ENCODE data around the gene DGCR8. TPM values are rescaled to one million over a fixed set of nuclear protein-coding genes. Genes with fewer than 3 reads are reported as not detected.

DGCR8 gene
- polyA plus RNA-seq, 1 donor: 45.3 TPM

- DNase-seq: no peak
Measured at GRCh38 chr22:20126284-20127029, 46.4 kb downstream of the DGCR8 start.

- DNase-seq: no peak
Measured at GRCh38 chr22:20127318-20127868, 47.4 kb downstream of the DGCR8 start.

- DNase-seq: no peak
Measured at GRCh38 chr22:20127869-20128618, 48.0 kb downstream of the DGCR8 start.

- DNase-seq: no peak
Measured at GRCh38 chr22:20128619-20128901, 48.5 kb downstream of the DGCR8 start.

GRCh38 chr22:20128902-20129746 is 49.1 kb downstream of the DGCR8 start:
- no peak for DNase-seq

- no peak for DNase-seq
Measured at GRCh38 chr22:20129747-20130014, 49.6 kb downstream of the DGCR8 start.

GRCh38 chr22:20130319-20130718 is 50.3 kb downstream of the DGCR8 start:
- no peak for DNase-seq

- peak; percentile 86 for DNase-seq
Measured at GRCh38 chr22:20130731-20131596, 50.9 kb downstream of the DGCR8 start.

GRCh38 chr22:20131597-20131858 is 51.5 kb downstream of the DGCR8 start, which contains the start of gene ZDHHC8:
Gene ZDHHC8 (plus strand): TSS chr22:20131804. CDS start chr22:20131948, 144 bp downstream.
- no peak for DNase-seq

GRCh38 chr22:20131859-20132685 is 52.0 kb downstream of the DGCR8 start:
- no peak for DNase-seq

GRCh38 chr22:20132686-20133246 is 52.7 kb downstream of the DGCR8 start:
- no peak for DNase-seq

GRCh38 chr22:20133930-20134549 is 54.0 kb downstream of the DGCR8 start:
- no peak for DNase-seq

GRCh38 chr22:20135265-20135664 is 55.2 kb downstream of the DGCR8 start:
- no peak for DNase-seq

- no peak for DNase-seq
Measured at GRCh38 chr22:20135806-20136602, 56.0 kb downstream of the DGCR8 start.

GRCh38 chr22:20136603-20136873 is 56.5 kb downstream of the DGCR8 start:
- no peak for DNase-seq

- DNase-seq: no peak
Measured at GRCh38 chr22:20137113-20137512, 57.1 kb downstream of the DGCR8 start.

GRCh38 chr22:20137671-20138416 is 57.8 kb downstream of the DGCR8 start:
- DNase-seq: no peak

GRCh38 chr22:20138417-20138738 is 58.3 kb downstream of the DGCR8 start:
- DNase-seq: no peak

GRCh38 chr22:20138868-20139267 is 58.8 kb downstream of the DGCR8 start:
- no peak for DNase-seq

All from hindlimb muscle (tissue), 1 donor.